Naive B cell (primary cell): Measurements from ENCODE around the gene RHOG. TPM values are rescaled to one million over a fixed set of nuclear protein-coding genes. Genes with fewer than 3 reads are reported as not detected.

ENCODE experiments used
- ATAC-seq, 2 donors: fragments of 150-1000 bp; cut with Tn5 transposase; 2 replicates each; pipeline ENCODE4 v1.10.0; 2021; ENCODE audit warnings: low read depth in 2 of 2, mild to moderate bottlenecking in 2 of 2, moderate library complexity in 2 of 2
- DNase-seq: peaks from one replicate; pipeline ENCODE4 v3.0.0; 2022
- H3K27ac Mint-ChIP-seq, 6 donors: one replicate each; pipeline ENCODE4 v1.8.0; 2020 to 2022; ENCODE audit warnings: mild to moderate bottlenecking in 6 of 6, mixed read lengths in 6 of 6, moderate library complexity in 5 of 6, inconsistent platforms in 2 of 6
- H3K27me3 Mint-ChIP-seq, 3 donors: one replicate each; pipeline ENCODE4 v1.8.0; 2021 to 2022; ENCODE audit warnings: mixed read lengths in 3 of 3, mild to moderate bottlenecking in 1 of 3
- H3K36me3 Mint-ChIP-seq, 2 donors: one replicate each; pipeline ENCODE4 v1.8.0; 2020 to 2022; ENCODE audit warnings: mixed read lengths in 2 of 2, inconsistent platforms in 1 of 2, mild to moderate bottlenecking in 1 of 2
- H3K4me1 Mint-ChIP-seq, 3 donors: one replicate each; pipeline ENCODE4 v1.8.0; 2020 to 2022; ENCODE audit warnings: mixed read lengths in 3 of 3, inconsistent platforms in 1 of 3, mild to moderate bottlenecking in 1 of 3, moderate library complexity in 1 of 3
- H3K4me3 Mint-ChIP-seq, 8 donors: one replicate each; pipeline ENCODE4 v1.8.0; 2020 to 2022; ENCODE audit warnings: mild to moderate bottlenecking in 8 of 8, mixed read lengths in 8 of 8, moderate library complexity in 8 of 8, inconsistent platforms in 2 of 8
- H3K9me3 Mint-ChIP-seq, 7 donors: one replicate each; pipeline ENCODE4 v1.8.0; 2020 to 2022; ENCODE audit warnings: mixed read lengths in 7 of 7, mild to moderate bottlenecking in 5 of 7, inconsistent platforms in 2 of 7, moderate library complexity in 1 of 7
- polyA plus RNA-seq, 6 donors: library from polyadenylated mRNA; unstranded; fragments of 300-500 nt; fragmentation: Illumina TruSeq; gene quantifications; one replicate each; pipeline ENCODE4 v1.2.3, GENCODE V29; 2021; ENCODE audit warnings: low read depth in 6 of 6

The RHOG gene
- polyA plus RNA-seq, 6 donors from 2014 or later: 88.9 to 144 (median 117) TPM

- Mint-ChIP-seq H3K27me3 (no peaks in the 10 kb centered on the region), H3K9me3 (no peaks in the 10 kb centered on the region)
These were observed 2.3 kb downstream of the RHOG start for GRCh38 chr11:3838504-3838903.

DNA sequence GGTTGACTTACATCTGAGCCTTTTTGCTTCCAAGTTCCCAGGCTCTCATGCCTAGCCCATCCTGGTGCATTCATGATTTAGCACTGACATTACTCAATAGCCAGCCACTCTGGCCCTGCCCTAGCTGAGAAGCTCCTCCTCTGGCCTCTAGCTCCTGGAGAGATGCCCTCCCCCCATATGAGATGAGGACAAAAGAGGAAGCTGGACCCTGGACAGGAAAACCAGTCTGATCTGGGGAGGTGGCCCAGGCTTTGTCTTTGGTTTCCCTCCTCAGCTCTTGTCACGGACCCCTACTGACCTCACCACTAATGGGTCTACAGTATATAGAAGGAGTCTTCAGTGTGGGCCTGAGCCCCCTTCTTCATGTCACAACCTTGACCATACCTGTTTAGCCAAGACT lies 3.0 kb downstream of the RHOG start:
- peaks cover 65 to 84% (median 80%) of the 10 kb centered on the region in 3 donors for H3K4me1 Mint-ChIP-seq
- H3K9me3 Mint-ChIP-seq: no peaks in the 10 kb centered on the region
- ATAC-seq: no peak
- H3K36me3 Mint-ChIP-seq: peaks cover 0 to 11% of the 10 kb centered on the region in 2 donors
- DNase-seq: no peak
- peak overlapping the region in 7 of 8 donors; percentile 74 to 98 (median 94) for H3K4me3 Mint-ChIP-seq
- H3K27ac Mint-ChIP-seq: peak overlapping the region; percentile 44 to 98 (median 92)
- H3K27me3 Mint-ChIP-seq: no peaks in the 10 kb centered on the region

More at GRCh38 chr11:3838504-3838903, 2.3 kb downstream of the RHOG start:
- ATAC-seq: no peak
- Mint-ChIP-seq H3K4me1 (peaks cover 61 to 79% (median 73%) of the 10 kb centered on the region in 3 donors), H3K4me3 (peak overlapping the region; percentile 74 to 98 (median 95)), H3K27ac (peak overlapping the region; percentile 87 to 98 (median 92)), H3K36me3 (peaks cover 0 to 11% of the 10 kb centered on the region in 2 donors)
- no peak for DNase-seq

DNA sequence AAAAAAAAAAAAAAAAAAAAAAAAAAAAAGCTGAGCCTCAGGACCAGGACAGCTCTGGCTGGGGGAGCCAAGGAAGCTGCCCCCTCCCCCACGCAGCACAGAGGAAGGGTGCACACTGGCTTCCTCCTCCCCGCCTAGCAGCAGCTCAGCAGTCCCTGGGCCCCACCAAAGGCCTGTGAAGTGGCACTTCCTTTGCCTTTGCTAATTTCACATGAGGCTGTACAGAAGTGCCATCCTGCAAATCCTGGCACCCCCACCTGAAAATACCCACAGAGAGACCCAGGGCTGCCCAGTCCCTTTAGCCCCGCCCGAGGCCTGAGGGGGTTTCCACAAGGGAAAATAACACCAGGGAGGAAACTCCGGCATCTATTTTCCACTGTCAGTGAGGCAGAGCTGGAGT lies 3.9 kb downstream of the RHOG start:
- Mint-ChIP-seq H3K27me3 (no peaks in the 10 kb centered on the region), H3K27ac (peak overlapping the region in 4 of 6 donors; percentile 78 to 95 (median 90)), H3K4me3 (peak overlapping the region; percentile 30 to 98 (median 70)), H3K36me3 (peaks cover 0 to 11% of the 10 kb centered on the region in 2 donors), H3K4me1 (peaks cover 72 to 88% (median 85%) of the 10 kb centered on the region in 3 donors), H3K9me3 (no peaks in the 10 kb centered on the region)
- DNase-seq (no peak), ATAC-seq (no peak)

DNA sequence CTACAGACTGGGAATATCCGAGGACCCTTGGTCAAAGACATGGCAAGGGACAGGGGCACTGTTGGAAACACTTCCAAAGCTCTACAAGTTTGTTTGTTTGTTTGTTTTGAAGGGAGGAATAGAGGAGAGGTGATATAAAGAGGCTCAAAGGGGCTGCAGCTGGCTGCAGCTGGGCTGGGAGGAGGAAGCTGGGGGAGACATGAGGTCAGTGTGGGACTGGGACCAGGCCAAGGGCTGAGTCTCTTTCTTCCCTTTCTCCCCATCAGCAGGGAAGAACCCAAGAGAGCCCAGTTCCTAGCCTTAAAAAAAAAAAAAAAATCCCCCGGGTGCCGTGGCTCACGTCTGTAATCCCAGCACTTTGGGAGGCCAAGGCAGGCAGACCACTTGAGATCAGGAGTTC lies 5.0 kb downstream of the RHOG start:
- DNase-seq: no peak
- ATAC-seq: no peak
- peaks cover 0 to 11% of the 10 kb centered on the region in 2 donors for H3K36me3 Mint-ChIP-seq

DNA sequence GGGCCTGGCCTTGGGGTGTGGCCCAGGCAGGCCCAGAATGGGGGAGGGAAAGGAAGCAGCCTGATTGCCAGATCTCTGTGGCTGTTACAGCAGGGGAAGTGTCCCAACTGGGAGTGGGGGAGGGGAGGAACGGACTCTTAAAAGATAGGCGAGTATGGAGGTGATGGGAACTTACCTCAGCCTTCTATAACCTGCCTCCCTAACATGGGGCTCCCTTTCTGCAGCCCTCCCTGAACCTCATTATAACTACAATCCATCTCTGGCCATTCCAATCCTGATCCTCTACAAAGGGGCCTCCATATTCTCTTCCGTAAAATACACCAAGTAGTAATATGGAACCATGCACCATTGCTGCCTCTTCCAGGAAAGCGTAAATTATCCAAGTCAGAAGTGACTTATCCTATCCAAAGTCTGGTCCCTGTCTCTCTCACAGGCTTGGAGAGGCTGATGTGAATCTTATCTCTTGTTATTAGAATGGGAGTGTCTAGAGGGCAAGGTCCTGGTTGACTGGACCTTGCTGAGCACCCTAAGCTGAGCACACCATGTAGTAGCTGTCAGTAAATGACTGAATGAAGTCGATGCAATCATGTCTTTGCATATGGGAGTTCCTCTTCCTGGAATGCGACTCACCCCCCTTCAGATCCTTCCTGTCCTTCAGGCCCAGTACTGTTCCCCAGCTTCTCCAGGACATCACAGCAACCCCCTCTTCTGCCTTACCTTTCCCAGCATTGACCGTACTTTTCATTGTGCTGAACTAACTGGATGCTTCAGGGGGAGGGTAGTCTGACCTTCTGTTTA lies 5.9 kb downstream of the RHOG start:
- Mint-ChIP-seq H3K36me3 (peaks cover 0 to 11% of the 10 kb centered on the region in 2 donors), H3K9me3 (no peaks in the 10 kb centered on the region), H3K27ac (peak overlapping the region; percentile 47 to 88 (median 72)), H3K4me1 (peaks cover 78 to 96% (median 92%) of the 10 kb centered on the region in 3 donors), H3K4me3 (peak overlapping the region; percentile 26 to 84 (median 69)), H3K27me3 (no peaks in the 10 kb centered on the region)
- ATAC-seq (peak in 1 of 2 donors; percentile 26), DNase-seq (no peak)

More for the DNA sequence above, 5.0 kb downstream of the RHOG start:
- Mint-ChIP-seq H3K4me1 (peaks cover 78 to 93% (median 93%) of the 10 kb centered on the region in 3 donors), H3K9me3 (no peaks in the 10 kb centered on the region), H3K27ac (peak overlapping the region; percentile 22 to 96 (median 74)), H3K4me3 (peak overlapping the region in 7 of 8 donors; percentile 26 to 84 (median 53)), H3K27me3 (no peaks in the 10 kb centered on the region)

DNA sequence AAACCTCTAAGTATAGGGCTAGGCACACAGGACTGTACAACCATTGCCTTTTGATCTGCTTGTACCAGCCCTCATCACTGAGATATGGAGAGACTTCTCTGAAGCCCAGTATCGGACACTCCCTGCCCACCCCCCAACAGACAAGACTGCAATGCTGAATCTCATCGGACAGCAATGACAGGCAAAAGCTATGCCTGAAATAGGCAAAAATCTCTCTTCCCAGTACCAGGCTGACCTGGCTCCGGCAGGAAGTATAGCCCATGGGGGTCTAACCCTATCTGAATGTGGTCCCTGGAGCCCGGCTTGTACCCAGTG lies 6.5 kb downstream of the RHOG start:
- H3K36me3 Mint-ChIP-seq: peaks cover 0 to 11% of the 10 kb centered on the region in 2 donors

GRCh38 chr11:3833449-3833848 lies 7.3 kb downstream of the RHOG start:
- DNase-seq (no peak), ATAC-seq (no peak)
- Mint-ChIP-seq H3K27me3 (no peaks in the 10 kb centered on the region), H3K27ac (peak overlapping the region in 4 of 6 donors; percentile 16 to 88 (median 46)), H3K4me3 (no peak overlapping the region), H3K4me1 (peaks cover 64 to 82% (median 78%) of the 10 kb centered on the region in 3 donors), H3K9me3 (no peaks in the 10 kb centered on the region), H3K36me3 (peaks cover 0 to 11% of the 10 kb centered on the region in 2 donors)

More for the DNA sequence above, 6.5 kb downstream of the RHOG start:
- Mint-ChIP-seq H3K27ac (peak overlapping the region; percentile 50 to 88 (median 74)), H3K9me3 (no peaks in the 10 kb centered on the region), H3K27me3 (no peaks in the 10 kb centered on the region), H3K4me1 (peaks cover 72 to 91% (median 87%) of the 10 kb centered on the region in 3 donors), H3K4me3 (peak overlapping the region; percentile 26 to 84 (median 69))
- ATAC-seq: no peak
- DNase-seq: no peak

DNA sequence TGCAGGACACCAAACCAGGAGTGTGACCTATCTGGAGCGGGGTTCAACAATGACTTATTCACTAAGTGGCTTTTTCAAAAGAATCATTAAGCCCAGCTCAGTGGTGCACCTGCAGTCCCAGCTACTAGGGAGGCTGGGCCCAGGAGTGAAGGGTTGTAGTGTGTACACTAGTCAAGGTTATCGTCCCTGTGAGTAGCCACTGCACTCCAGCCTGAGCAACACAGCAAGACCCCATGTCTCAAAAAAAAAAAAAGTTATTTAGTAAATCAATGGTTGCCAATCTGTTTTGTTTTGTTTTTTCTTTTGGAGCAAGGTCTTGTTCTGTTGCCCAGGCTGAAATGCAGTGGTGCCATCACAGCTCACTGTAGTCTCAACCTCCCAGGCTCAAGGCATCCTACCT lies 7.9 kb downstream of the RHOG start:
- H3K9me3 Mint-ChIP-seq: no peaks in the 10 kb centered on the region
- no peak overlapping the region for H3K4me3 Mint-ChIP-seq
- peaks cover 58 to 76% (median 72%) of the 10 kb centered on the region in 3 donors for H3K4me1 Mint-ChIP-seq
- DNase-seq: no peak
- H3K27me3 Mint-ChIP-seq: no peaks in the 10 kb centered on the region
- ATAC-seq: no peak
- H3K36me3 Mint-ChIP-seq: peaks cover 0 to 14% of the 10 kb centered on the region in 2 donors
- peak overlapping the region in 1 of 6 donors; percentile 88 for H3K27ac Mint-ChIP-seq

DNA sequence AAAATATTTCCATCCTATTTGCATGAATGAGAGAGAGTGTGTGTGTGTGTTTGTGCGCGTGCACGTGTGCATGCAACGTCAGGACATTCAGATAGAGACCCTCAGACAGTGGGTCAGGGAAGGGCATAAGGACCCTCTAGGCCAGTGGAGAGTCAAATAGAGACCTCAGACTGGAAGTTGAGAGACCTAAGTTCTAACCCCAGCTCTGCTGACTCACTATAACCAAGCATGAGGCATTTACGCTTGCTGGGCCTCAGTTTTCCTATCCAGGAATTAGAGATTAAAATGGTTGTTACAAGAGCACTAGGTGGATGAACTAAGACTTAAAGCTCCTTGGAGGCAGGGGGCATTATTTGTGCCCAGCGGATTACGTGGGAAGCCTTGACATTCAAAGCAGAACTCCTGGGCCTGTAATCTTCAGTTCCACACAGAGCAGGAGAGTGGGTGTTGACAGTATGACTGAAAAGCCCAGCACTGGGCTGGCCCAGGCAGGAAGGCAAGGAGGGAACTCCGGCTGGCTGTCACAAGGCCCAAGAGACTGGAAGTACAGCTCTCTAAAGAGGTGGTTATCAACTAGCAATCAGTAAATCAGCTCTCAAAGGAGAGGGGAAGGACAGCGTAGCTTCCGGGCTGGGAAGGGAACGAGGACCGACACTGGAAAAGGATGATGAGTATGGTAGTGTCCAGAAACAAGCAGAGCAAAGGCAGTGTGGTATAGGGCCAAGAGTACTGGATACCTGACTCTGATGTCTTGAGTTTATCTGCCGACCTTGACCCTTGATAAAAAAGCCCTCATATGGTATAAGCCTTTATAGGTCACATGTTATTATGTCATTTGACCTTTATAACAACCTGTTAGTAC lies 9.2 kb downstream of the RHOG start:
- peaks cover 5 to 19% of the 10 kb centered on the region in 2 donors for H3K36me3 Mint-ChIP-seq
- peak overlapping the region; percentile 68 to 94 (median 81) for H3K27ac Mint-ChIP-seq
- H3K27me3 Mint-ChIP-seq: no peaks in the 10 kb centered on the region
- ATAC-seq (no peak), DNase-seq (no peak)
- peaks cover 50 to 65% (median 64%) of the 10 kb centered on the region in 3 donors for H3K4me1 Mint-ChIP-seq
- peak overlapping the region in 2 of 8 donors; percentile 9 to 44 for H3K4me3 Mint-ChIP-seq
- H3K9me3 Mint-ChIP-seq: no peaks in the 10 kb centered on the region

- peaks cover 5 to 17% of the 10 kb centered on the region in 2 donors for H3K36me3 Mint-ChIP-seq
- H3K9me3 Mint-ChIP-seq: no peaks in the 10 kb centered on the region
- H3K4me1 Mint-ChIP-seq: peaks cover 50 to 65% (median 62%) of the 10 kb centered on the region in 3 donors
- peak overlapping the region in 1 of 8 donors; percentile 71 for H3K4me3 Mint-ChIP-seq
- no peaks in the 10 kb centered on the region for H3K27me3 Mint-ChIP-seq
- peak overlapping the region; percentile 54 to 88 (median 72) for H3K27ac Mint-ChIP-seq
- DNase-seq: no peak
- no peak for ATAC-seq
These were observed 10.0 kb downstream of the RHOG start for GRCh38 chr11:3830730-3831129.

DNA sequence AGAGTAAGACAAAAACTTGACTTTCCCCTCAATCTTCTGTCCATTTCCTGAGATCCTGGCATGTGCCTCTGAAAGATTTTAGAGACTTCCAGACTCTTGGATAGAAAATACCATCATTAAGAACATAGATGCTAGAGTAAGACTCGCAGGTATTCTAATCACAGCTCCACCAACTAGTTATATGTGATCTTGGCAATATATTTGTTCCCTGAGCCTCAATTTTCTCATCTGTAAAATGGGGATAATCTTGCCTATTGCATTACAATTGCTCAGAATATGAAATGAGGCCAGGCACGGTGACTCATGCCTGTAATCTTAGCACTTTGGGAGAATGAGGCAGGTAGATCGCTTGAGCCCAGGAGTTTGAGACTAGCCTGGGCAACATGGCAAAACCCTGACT lies 10.7 kb downstream of the RHOG start:
- H3K27ac Mint-ChIP-seq: peak overlapping the region in 4 of 6 donors; percentile 28 to 88 (median 57)
- no peak for DNase-seq
- no peaks in the 10 kb centered on the region for H3K9me3 Mint-ChIP-seq
- H3K36me3 Mint-ChIP-seq: peaks cover 5 to 11% of the 10 kb centered on the region in 2 donors
- H3K4me3 Mint-ChIP-seq: no peak overlapping the region
- ATAC-seq: no peak
- no peaks in the 10 kb centered on the region for H3K27me3 Mint-ChIP-seq
- peaks cover 47 to 65% (median 62%) of the 10 kb centered on the region in 3 donors for H3K4me1 Mint-ChIP-seq

- Mint-ChIP-seq H3K27ac (peak overlapping the region in 5 of 6 donors; percentile 47 to 82 (median 71)), H3K9me3 (no peaks in the 10 kb centered on the region), H3K27me3 (no peaks in the 10 kb centered on the region), H3K36me3 (peaks cover 5 to 8% of the 10 kb centered on the region in 2 donors), H3K4me3 (peak overlapping the region in 1 of 8 donors; percentile 44), H3K4me1 (peaks cover 37 to 59% (median 47%) of the 10 kb centered on the region in 3 donors)
- DNase-seq (no peak), ATAC-seq (no peak)
These were observed 13.1 kb downstream of the RHOG start for GRCh38 chr11:3827434-3828186.
